Dendritic cell treated with granulocyte-macrophage colony-stimulating factor and Interleukin-4, amounts not matched to agents 40 ng/mL and 50 ng/mL, for 4 days (primary cell): ENCODE measurements around the gene FHL3.
A peak's percentile ranks its signal among the peaks of the same experiment; 100 is the strongest.

Experiments
- H3K27ac Mint-ChIP-seq: one replicate; pipeline ENCODE4 v1.8.0; 2022; ENCODE audit warnings: mild to moderate bottlenecking, mixed read lengths
- H3K27me3 Mint-ChIP-seq: one replicate; pipeline ENCODE4 v1.8.0; 2022; ENCODE audit warnings: mild to moderate bottlenecking, mixed read lengths
- H3K36me3 Mint-ChIP-seq: one replicate; pipeline ENCODE4 v1.8.0; 2022; ENCODE audit warnings: low read depth, mixed read lengths
- H3K4me1 Mint-ChIP-seq: one replicate; pipeline ENCODE4 v1.8.0; 2022; ENCODE audit warnings: low read depth, mixed read lengths
- H3K4me3 Mint-ChIP-seq: one replicate; pipeline ENCODE4 v1.8.0; 2022; ENCODE audit warnings: mild to moderate bottlenecking, moderate library complexity, mixed read lengths
- H3K9me3 Mint-ChIP-seq: one replicate; pipeline ENCODE4 v1.8.0; 2022; ENCODE audit warnings: mixed read lengths
- intact Hi-C: fragments of 100-400 bp; cut with micrococcal nuclease; formaldehyde crosslinking; loops from one replicate; pipeline ENCODE4 v1.15.0; 2022

Gene FHL3

GRCh38 chr1:38012363-38013226 is 7.3 kb upstream of the FHL3 start, which contains the start of gene UTP11:
Gene UTP11 (plus strand): TSS chr1:38012734. CDS start chr1:38012803, 69 bp downstream.
- peaks cover 43% of the 10 kb centered on the region for H3K4me1 Mint-ChIP-seq
- no peaks in the 10 kb centered on the region for H3K27me3 Mint-ChIP-seq
- H3K4me3 Mint-ChIP-seq = peak within 1 kb of the TSS; percentile 98
- peaks cover 40% of the 10 kb centered on the region for H3K36me3 Mint-ChIP-seq
- intact Hi-C loops = loop anchor here (10.0 kb wide), 1 partner anchor 318 kb away; the partner anchor contains the start of gene CDCA8
- no peaks in the 10 kb centered on the region for H3K9me3 Mint-ChIP-seq
- peak within 1 kb of the TSS; percentile 95 for H3K27ac Mint-ChIP-seq

- Mint-ChIP-seq H3K4me3 (no peak overlapping the region), H3K27ac (peak overlapping the region; percentile 81), H3K36me3 (peaks cover 16% of the 10 kb centered on the region), H3K4me1 (peaks cover 44% of the 10 kb centered on the region), H3K27me3 (no peaks in the 10 kb centered on the region), H3K9me3 (no peaks in the 10 kb centered on the region)
- intact Hi-C loops = loop anchor here (10.0 kb wide), 1 partner anchor 315 kb away; the partner anchor contains the start of gene CDCA8
These were observed 4.5 kb upstream of the FHL3 start for GRCh38 chr1:38009841-38010180.

- no peaks in the 10 kb centered on the region for H3K27me3 Mint-ChIP-seq
- H3K36me3 Mint-ChIP-seq = peaks cover 20% of the 10 kb centered on the region
- H3K9me3 Mint-ChIP-seq = no peaks in the 10 kb centered on the region
- peak overlapping the region; percentile 81 for H3K27ac Mint-ChIP-seq
- intact Hi-C loops = no loop called here
- H3K4me1 Mint-ChIP-seq = peaks cover 45% of the 10 kb centered on the region
- H3K4me3 Mint-ChIP-seq = no peak overlapping the region
These were observed 4.0 kb upstream of the FHL3 start for GRCh38 chr1:38009088-38009840.

GRCh38 chr1:38006008-38006828 is 904 bp upstream of the FHL3 start:
- peaks cover 53% of the 10 kb centered on the region for H3K4me1 Mint-ChIP-seq
- peak overlapping the region; percentile 55 for H3K4me3 Mint-ChIP-seq
- H3K27ac Mint-ChIP-seq = peak overlapping the region; percentile 56
- intact Hi-C loops = no loop called here
- H3K9me3 Mint-ChIP-seq = no peaks in the 10 kb centered on the region
- no peaks in the 10 kb centered on the region for H3K27me3 Mint-ChIP-seq
- peaks cover 18% of the 10 kb centered on the region for H3K36me3 Mint-ChIP-seq

GRCh38 chr1:38004284-38005108 is 818 bp downstream of the FHL3 start:
- peaks cover 18% of the 10 kb centered on the region for H3K36me3 Mint-ChIP-seq
- peak overlapping the region; percentile 89 for H3K4me3 Mint-ChIP-seq
- no peaks in the 10 kb centered on the region for H3K9me3 Mint-ChIP-seq
- intact Hi-C loops = no loop called here
- peak overlapping the region; percentile 91 for H3K27ac Mint-ChIP-seq
- peaks cover 61% of the 10 kb centered on the region for H3K4me1 Mint-ChIP-seq
- no peaks in the 10 kb centered on the region for H3K27me3 Mint-ChIP-seq

- Mint-ChIP-seq H3K4me1 (peaks cover 62% of the 10 kb centered on the region), H3K4me3 (peak overlapping the region; percentile 89), H3K27me3 (no peaks in the 10 kb centered on the region), H3K36me3 (peaks cover 24% of the 10 kb centered on the region), H3K27ac (peak overlapping the region; percentile 91), H3K9me3 (no peaks in the 10 kb centered on the region)
- intact Hi-C loops = no loop called here
These were observed 1.8 kb downstream of the FHL3 start for GRCh38 chr1:38003261-38004250.

GRCh38 chr1:38000529-38001455 is 4.5 kb downstream of the FHL3 start:
- Mint-ChIP-seq H3K4me1 (peaks cover 86% of the 10 kb centered on the region), H3K27ac (peak overlapping the region; percentile 91), H3K36me3 (peaks cover 45% of the 10 kb centered on the region), H3K9me3 (no peaks in the 10 kb centered on the region), H3K4me3 (peak overlapping the region; percentile 61), H3K27me3 (no peaks in the 10 kb centered on the region)
- intact Hi-C loops = no loop called here

GRCh38 chr1:38000233-38000528 is 5.1 kb downstream of the FHL3 start:
- H3K4me1 Mint-ChIP-seq = peaks cover 87% of the 10 kb centered on the region
- H3K4me3 Mint-ChIP-seq = peak overlapping the region; percentile 61
- peaks cover 49% of the 10 kb centered on the region for H3K36me3 Mint-ChIP-seq
- H3K27ac Mint-ChIP-seq = peak overlapping the region; percentile 91
- no peaks in the 10 kb centered on the region for H3K27me3 Mint-ChIP-seq
- intact Hi-C loops = no loop called here
- no peaks in the 10 kb centered on the region for H3K9me3 Mint-ChIP-seq

GRCh38 chr1:37999430-38000232 is 5.7 kb downstream of the FHL3 start:
- H3K27ac Mint-ChIP-seq = peak overlapping the region; percentile 91
- no peaks in the 10 kb centered on the region for H3K27me3 Mint-ChIP-seq
- H3K9me3 Mint-ChIP-seq = no peaks in the 10 kb centered on the region
- H3K4me3 Mint-ChIP-seq = peak overlapping the region; percentile 61
- H3K36me3 Mint-ChIP-seq = peaks cover 52% of the 10 kb centered on the region
- H3K4me1 Mint-ChIP-seq = peaks cover 91% of the 10 kb centered on the region
- intact Hi-C loops = loop anchor here (10.0 kb wide), 1 partner anchor 195 kb away; the partner anchor contains the start of genes C1orf122 and YRDC

GRCh38 chr1:37998913-37999429 is 6.3 kb downstream of the FHL3 start:
- Mint-ChIP-seq H3K27me3 (no peaks in the 10 kb centered on the region), H3K36me3 (peaks cover 52% of the 10 kb centered on the region), H3K27ac (peak overlapping the region; percentile 91), H3K9me3 (no peaks in the 10 kb centered on the region), H3K4me1 (peaks cover 91% of the 10 kb centered on the region), H3K4me3 (peak overlapping the region; percentile 61)
- intact Hi-C loops = loop anchor here (10.0 kb wide), 1 partner anchor 194 kb away; the partner anchor contains the start of genes C1orf122 and YRDC
